ENCODE measurements around the gene LSM4. TPM values are rescaled to one million over a fixed set of nuclear protein-coding genes. Genes with fewer than 3 reads are reported as not detected.

LSM4 gene
- total and polyA plus RNA-seq, 8 donors = 16.5 to 67.9 (median 35.3) TPM

DNA sequence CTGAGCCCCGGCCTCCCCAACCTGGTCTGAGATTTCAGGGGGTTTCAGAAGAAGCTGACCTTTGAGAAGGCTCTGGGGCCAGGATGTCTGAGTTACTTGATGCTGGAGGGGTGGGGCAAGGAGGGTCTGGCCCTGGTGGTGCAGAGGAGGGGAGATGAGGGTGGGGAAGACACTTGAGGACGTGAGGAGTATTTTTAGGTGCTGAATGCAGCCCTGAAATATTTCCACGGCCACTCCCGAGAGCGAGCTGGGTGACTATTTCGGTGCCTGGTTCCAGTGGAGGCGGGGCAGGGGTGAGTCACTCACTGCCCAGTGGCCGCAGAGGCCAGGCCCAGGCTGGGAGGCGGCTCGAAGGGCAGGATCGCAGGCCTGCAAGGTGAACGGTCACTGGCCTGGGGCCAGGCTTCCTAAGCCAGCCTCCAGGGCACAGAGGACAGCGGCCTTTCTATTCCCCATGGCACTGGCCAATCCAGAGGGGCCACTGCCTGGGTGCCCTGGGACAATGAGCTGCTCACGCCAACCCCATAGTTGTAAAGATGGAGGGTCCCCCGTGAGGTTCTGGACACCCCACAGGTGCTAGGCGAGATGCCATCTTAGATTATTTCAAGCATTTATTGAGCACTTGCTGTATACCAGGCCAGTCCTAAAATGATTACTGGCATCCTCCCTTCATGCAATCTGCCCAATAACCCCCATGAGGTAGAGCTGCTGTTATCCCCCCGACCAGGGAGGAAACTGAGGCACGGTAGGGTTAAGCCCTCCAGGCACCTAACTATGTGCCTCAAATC is 21.8 kb downstream of the LSM4 start:
- FAIRE-seq (no peak), DNase-seq (peak in 3 of 6 donors; percentile 43 to 87 (median 72)), ATAC-seq (peak; percentile 45 to 73 (median 53))
- H3K9me3 ChIP-seq = no peaks in the 10 kb centered on the region
- intact Hi-C loops (cut with DNase I) = no loop called here
- no peaks in the 10 kb centered on the region for H3K36me3 ChIP-seq
- no peaks in the 10 kb centered on the region for H3K4me1 ChIP-seq
- TF ChIP-seq, protein P1, sequence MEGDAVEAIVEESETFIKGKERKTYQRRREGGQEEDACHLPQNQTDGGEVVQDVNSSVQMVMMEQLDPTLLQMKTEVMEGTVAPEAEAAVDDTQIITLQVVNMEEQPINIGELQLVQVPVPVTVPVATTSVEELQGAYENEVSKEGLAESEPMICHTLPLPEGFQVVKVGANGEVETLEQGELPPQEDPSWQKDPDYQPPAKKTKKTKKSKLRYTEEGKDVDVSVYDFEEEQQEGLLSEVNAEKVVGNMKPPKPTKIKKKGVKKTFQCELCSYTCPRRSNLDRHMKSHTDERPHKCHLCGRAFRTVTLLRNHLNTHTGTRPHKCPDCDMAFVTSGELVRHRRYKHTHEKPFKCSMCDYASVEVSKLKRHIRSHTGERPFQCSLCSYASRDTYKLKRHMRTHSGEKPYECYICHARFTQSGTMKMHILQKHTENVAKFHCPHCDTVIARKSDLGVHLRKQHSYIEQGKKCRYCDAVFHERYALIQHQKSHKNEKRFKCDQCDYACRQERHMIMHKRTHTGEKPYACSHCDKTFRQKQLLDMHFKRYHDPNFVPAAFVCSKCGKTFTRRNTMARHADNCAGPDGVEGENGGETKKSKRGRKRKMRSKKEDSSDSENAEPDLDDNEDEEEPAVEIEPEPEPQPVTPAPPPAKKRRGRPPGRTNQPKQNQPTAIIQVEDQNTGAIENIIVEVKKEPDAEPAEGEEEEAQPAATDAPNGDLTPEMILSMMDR (IDR thresholded peaks at IDR 0.05) = no peak
- peak overlapping the region in 1 of 4 donors; percentile 31 for H3K27ac ChIP-seq
- no peak overlapping the region for H3K4me3 ChIP-seq
- no peaks in the 10 kb centered on the region for H3K27me3 ChIP-seq
- 50 to 53% methylated on average over 18 of the region's 18 CpGs for WGBS, 2 donors

DNA sequence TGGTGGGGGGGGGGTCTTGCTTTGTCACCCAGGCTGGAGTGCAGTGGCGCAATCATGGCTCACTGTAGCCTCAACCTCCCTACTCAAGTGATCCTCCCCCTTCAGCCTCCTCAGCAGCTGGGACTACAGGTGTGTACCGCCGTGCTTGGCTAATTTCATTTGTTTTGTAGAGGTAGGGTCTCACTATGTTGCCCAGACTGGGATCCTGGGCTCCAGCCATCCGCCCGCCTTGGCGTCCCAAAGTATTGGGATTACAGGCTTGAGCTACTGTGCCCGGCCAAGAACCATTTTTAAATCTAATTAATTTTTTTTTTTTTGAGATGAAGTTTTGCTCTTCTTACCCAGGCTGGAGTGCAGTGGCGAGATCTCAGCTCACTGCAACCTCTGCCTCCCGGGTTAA is 23.2 kb downstream of the LSM4 start:
- no peak for ATAC-seq
- no peaks in the 10 kb centered on the region for H3K9me3 ChIP-seq
- no peaks in the 10 kb centered on the region for H3K4me1 ChIP-seq
- intact Hi-C loops (cut with DNase I) = no loop called here
- no peak overlapping the region for H3K27ac ChIP-seq
- DNase-seq = no peak
- FAIRE-seq = no peak
- 93 to 96% methylated on average over 9 of the region's 9 CpGs for WGBS, 2 donors
- TF ChIP-seq, protein P1 (IDR thresholded peaks at IDR 0.05) = no peak
- H3K4me3 ChIP-seq = no peak overlapping the region
- H3K27me3 ChIP-seq = no peaks in the 10 kb centered on the region
- H3K36me3 ChIP-seq = no peaks in the 10 kb centered on the region

GRCh38 chr19:18298601-18299000 is 24.3 kb downstream of the LSM4 start:
- H3K36me3 ChIP-seq = no peaks in the 10 kb centered on the region
- no peak overlapping the region for H3K27ac ChIP-seq
- FAIRE-seq (no peak), DNase-seq (no peak), ATAC-seq (no peak)
- intact Hi-C loops (cut with DNase I) = no loop called here
- no peaks in the 10 kb centered on the region for H3K4me1 ChIP-seq
- WGBS, 2 donors = 74 to 85% methylated on average over 6 of the region's 6 CpGs
- no peaks in the 10 kb centered on the region for H3K9me3 ChIP-seq
- H3K27me3 ChIP-seq = no peaks in the 10 kb centered on the region
- no peak overlapping the region for H3K4me3 ChIP-seq
- TF ChIP-seq, protein P1 (IDR thresholded peaks at IDR 0.05) = no peak

DNA sequence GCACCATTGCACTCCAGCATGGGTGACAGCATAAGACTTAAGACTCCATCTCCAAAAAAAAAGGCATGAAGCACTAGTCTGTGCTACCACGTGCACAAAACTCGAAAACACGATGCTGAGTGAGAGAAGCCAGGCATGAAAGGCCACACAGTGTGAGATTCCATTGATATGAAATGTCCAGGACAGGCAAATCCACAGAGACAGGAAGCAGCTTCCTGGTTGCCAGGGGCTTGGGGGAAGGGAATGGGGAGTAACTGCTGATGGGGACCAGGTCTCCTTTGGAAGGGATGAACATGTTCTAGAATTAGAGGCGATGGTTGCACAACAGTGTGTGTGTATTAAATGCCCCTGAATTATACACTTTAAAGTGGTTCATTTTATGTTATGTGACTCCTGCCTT is 25.6 kb downstream of the LSM4 start:
- Histone ChIP-seq H3K4me3 (no peak overlapping the region), H3K4me1 (peaks cover 0 to 4% (median 0%) of the 10 kb centered on the region in 3 donors), H3K36me3 (no peaks in the 10 kb centered on the region), H3K9me3 (no peaks in the 10 kb centered on the region), H3K27me3 (no peaks in the 10 kb centered on the region), H3K27ac (no peak overlapping the region)
- WGBS, 2 donors = 59 to 61% methylated on average over 4 of the region's 4 CpGs
- FAIRE-seq = no peak
- no peak for ATAC-seq
- TF ChIP-seq, protein P1 (IDR thresholded peaks at IDR 0.05) = no peak
- no peak for DNase-seq
- intact Hi-C loops (cut with DNase I) = no loop called here

DNA sequence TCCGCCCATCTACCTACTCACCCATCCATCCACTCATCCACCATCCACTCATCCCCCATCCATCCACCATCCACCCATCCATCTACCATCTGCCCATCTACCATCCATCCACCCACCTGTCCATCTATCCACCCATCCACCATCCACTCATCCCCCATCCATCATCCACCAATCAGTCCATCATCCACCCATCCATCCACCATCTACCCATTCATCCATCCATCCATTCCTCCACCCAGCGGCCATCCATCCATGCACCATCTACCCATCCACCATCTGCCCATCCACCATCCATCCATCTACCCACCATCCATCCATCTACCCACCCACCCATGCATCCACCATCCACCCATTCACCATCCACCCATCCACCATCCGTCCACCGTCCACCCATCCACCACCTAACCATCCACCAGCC is 27.8 kb downstream of the LSM4 start:
- H3K9me3 ChIP-seq = no peaks in the 10 kb centered on the region
- FAIRE-seq (no peak), ATAC-seq (no peak), DNase-seq (no peak)
- H3K27ac ChIP-seq = no peak overlapping the region
- 93 to 96% methylated on average over 4 of the region's 4 CpGs for WGBS, 2 donors
- peaks cover 0 to 4% (median 0%) of the 10 kb centered on the region in 3 donors for H3K4me1 ChIP-seq
- H3K4me3 ChIP-seq = no peak overlapping the region
- no peaks in the 10 kb centered on the region for H3K27me3 ChIP-seq
- no peaks in the 10 kb centered on the region for H3K36me3 ChIP-seq
- TF ChIP-seq, protein P1 (IDR thresholded peaks at IDR 0.05) = no peak
- intact Hi-C loops (cut with DNase I) = no loop called here

Data from pancreas (tissue), 10 donors.